Measurements from ENCODE around the gene NT5DC4. TPM values are rescaled to one million over a fixed set of nuclear protein-coding genes. Genes with fewer than 3 reads are reported as not detected.

Gene NT5DC4
- total RNA-seq, 1 experiment from 2014 or later: not detected

DNA sequence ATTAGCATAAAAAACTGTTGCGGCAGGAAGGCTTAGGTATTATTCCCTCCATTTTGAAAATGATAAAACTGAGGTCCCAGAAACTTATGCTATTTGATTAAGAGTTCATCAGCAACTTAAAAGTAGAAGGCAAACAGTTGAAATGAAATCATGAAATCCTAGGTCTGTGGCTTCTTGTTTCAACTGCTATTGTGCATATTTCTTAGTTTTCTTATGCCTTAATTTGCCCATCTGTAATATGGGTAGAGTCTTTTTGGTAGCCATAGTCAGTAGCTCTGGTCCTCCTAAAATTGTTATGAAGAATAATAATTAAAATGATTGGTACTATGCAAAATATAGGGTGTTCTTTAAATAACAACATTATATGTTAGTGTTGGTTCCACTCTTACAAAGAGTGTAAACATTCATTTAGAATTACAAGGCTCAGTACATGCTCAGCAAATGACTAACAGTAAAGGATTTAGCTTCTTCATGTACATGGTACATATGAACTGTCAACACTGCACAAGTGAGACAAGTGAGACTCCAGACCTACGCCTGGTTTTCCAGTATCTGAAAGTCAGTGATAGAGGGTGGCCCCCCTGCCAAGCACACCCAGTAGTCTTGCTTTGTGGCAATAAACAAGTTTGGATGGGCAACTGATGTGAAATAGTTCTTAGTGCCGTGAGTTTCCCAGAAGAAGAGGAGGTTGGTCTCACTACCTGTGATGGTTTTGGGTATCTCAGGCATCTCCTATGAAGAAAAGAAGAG lies 53.9 kb downstream of the NT5DC4 start:
- Histone ChIP-seq H3K27ac (ENCODE audit: low read length) (no peak overlapping the region), H3K36me3 (ENCODE audit: control insufficient read depth, insufficient read depth, low read length) (no peaks in the 10 kb centered on the region), H3K4me3 (ENCODE audit: low read depth in 2 of 2, low read length in 2 of 2) (no peak overlapping the region), H3K4me1 (ENCODE audit: control insufficient read depth, insufficient read depth, low read length) (no peaks in the 10 kb centered on the region), H3K27me3 (ENCODE audit: control insufficient read depth, insufficient read depth, low read length) (no peaks in the 10 kb centered on the region), H3K9me3 (ENCODE audit: control insufficient read depth, insufficient read depth, low read depth, low read length) (no peaks in the 10 kb centered on the region)
- TF ChIP-seq TCF7L2 (IDR thresholded peaks at IDR 0.05; ENCODE audit: low read depth, low read length) (no peak), POLR2AphosphoS5 (IDR thresholded peaks at IDR 0.05; ENCODE audit: low read depth, low read length) (no peak), SIN3A (IDR thresholded peaks at IDR 0.05; ENCODE audit: borderline replicate concordance, insufficient read depth, low read depth, low read length) (no peak)
- TF ChIP-seq, protein P1, sequence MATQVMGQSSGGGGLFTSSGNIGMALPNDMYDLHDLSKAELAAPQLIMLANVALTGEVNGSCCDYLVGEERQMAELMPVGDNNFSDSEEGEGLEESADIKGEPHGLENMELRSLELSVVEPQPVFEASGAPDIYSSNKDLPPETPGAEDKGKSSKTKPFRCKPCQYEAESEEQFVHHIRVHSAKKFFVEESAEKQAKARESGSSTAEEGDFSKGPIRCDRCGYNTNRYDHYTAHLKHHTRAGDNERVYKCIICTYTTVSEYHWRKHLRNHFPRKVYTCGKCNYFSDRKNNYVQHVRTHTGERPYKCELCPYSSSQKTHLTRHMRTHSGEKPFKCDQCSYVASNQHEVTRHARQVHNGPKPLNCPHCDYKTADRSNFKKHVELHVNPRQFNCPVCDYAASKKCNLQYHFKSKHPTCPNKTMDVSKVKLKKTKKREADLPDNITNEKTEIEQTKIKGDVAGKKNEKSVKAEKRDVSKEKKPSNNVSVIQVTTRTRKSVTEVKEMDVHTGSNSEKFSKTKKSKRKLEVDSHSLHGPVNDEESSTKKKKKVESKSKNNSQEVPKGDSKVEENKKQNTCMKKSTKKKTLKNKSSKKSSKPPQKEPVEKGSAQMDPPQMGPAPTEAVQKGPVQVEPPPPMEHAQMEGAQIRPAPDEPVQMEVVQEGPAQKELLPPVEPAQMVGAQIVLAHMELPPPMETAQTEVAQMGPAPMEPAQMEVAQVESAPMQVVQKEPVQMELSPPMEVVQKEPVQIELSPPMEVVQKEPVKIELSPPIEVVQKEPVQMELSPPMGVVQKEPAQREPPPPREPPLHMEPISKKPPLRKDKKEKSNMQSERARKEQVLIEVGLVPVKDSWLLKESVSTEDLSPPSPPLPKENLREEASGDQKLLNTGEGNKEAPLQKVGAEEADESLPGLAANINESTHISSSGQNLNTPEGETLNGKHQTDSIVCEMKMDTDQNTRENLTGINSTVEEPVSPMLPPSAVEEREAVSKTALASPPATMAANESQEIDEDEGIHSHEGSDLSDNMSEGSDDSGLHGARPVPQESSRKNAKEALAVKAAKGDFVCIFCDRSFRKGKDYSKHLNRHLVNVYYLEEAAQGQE (IDR thresholded peaks at IDR 0.05; ENCODE audit: insufficient read depth in 1 of 2, low read depth in 2 of 2, low read length in 1 of 2): no peak
- TF ChIP-seq, protein P2, sequence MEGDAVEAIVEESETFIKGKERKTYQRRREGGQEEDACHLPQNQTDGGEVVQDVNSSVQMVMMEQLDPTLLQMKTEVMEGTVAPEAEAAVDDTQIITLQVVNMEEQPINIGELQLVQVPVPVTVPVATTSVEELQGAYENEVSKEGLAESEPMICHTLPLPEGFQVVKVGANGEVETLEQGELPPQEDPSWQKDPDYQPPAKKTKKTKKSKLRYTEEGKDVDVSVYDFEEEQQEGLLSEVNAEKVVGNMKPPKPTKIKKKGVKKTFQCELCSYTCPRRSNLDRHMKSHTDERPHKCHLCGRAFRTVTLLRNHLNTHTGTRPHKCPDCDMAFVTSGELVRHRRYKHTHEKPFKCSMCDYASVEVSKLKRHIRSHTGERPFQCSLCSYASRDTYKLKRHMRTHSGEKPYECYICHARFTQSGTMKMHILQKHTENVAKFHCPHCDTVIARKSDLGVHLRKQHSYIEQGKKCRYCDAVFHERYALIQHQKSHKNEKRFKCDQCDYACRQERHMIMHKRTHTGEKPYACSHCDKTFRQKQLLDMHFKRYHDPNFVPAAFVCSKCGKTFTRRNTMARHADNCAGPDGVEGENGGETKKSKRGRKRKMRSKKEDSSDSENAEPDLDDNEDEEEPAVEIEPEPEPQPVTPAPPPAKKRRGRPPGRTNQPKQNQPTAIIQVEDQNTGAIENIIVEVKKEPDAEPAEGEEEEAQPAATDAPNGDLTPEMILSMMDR (IDR thresholded peaks at IDR 0.05): no peak
- BruUV-seq (replicated peaks): no TSS peak
- in situ Hi-C loops (cut with HindIII; ENCODE audit: low pct_unique_long_range_greater_than_20kb, low sequenced_read_pairs) (no loop called here), intact Hi-C loops (cut with micrococcal nuclease; ENCODE audit: unreplicated experiment) (no loop called here)
- DNase-seq (ENCODE audit: low read depth, low spot score) (no peak), ATAC-seq (no peak)
- ChIA-PET CTCF (no interaction called here), POLR2A (no interaction called here)

DNA sequence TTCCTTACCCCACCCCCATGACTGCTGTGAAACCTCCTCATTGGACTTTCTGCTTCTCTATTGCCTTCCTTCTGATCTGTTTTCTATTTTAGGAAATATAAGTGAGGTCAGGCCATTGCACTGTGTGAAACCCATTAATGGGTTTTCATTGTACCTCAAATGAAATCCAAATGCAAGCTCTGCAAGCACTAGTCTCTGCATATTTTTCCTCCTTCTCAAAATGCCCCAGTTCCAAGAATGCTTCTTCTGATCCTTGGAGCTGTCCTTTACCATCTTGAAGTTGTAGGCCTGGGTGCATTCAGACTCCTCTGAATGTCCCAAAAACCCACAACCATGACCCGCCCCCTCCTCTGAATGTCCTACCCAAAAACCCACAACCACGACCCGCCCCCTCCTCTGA lies 55.3 kb downstream of the NT5DC4 start:
- Histone ChIP-seq H3K27ac (ENCODE audit: low read length) (no peak overlapping the region), H3K27me3 (ENCODE audit: control insufficient read depth, insufficient read depth, low read length) (no peaks in the 10 kb centered on the region), H3K4me3 (ENCODE audit: low read depth in 2 of 2, low read length in 2 of 2) (no peak overlapping the region), H3K9me3 (ENCODE audit: control insufficient read depth, insufficient read depth, low read depth, low read length) (no peaks in the 10 kb centered on the region), H3K4me1 (ENCODE audit: control insufficient read depth, insufficient read depth, low read length) (no peaks in the 10 kb centered on the region), H3K36me3 (ENCODE audit: control insufficient read depth, insufficient read depth, low read length) (no peaks in the 10 kb centered on the region)
- in situ Hi-C loops (cut with HindIII; ENCODE audit: low pct_unique_long_range_greater_than_20kb, low sequenced_read_pairs) (no loop called here), intact Hi-C loops (cut with micrococcal nuclease; ENCODE audit: unreplicated experiment) (no loop called here)
- POLR2A ChIA-PET: no interaction called here
- no peak for DNase-seq (ENCODE audit: low read depth, low spot score)
- TF ChIP-seq POLR2AphosphoS5 (IDR thresholded peaks at IDR 0.05; ENCODE audit: low read depth, low read length) (no peak), SIN3A (IDR thresholded peaks at IDR 0.05; ENCODE audit: borderline replicate concordance, insufficient read depth, low read depth, low read length) (no peak), TCF7L2 (IDR thresholded peaks at IDR 0.05; ENCODE audit: low read depth, low read length) (no peak)
- TF ChIP-seq, protein P2 (IDR thresholded peaks at IDR 0.05): no peak
- TF ChIP-seq, protein P1 (IDR thresholded peaks at IDR 0.05; ENCODE audit: insufficient read depth in 1 of 2, low read depth in 2 of 2, low read length in 1 of 2): no peak
- BruUV-seq (replicated peaks): no TSS peak
- no peak for ATAC-seq
- CTCF ChIA-PET: no interaction called here

Measured in Panc1 (cell line).